Lung microvascular endothelial cell (primary cell): ENCODE results near the gene PRSS16. TPM values are rescaled to one million over a fixed set of nuclear protein-coding genes. Genes with fewer than 3 reads are reported as not detected.

Experiments used
- DNase-seq, 2 donors: peaks; one replicate each; pipeline versions ENCODE4 v3.0.0 to v3.0.0-alpha.2; 2010; ENCODE audit warnings: low read depth in 2 of 2
- total RNA-seq: library from RNA; depleted of rRNA; stranded (reverse); fragments of >200 nt; gene quantifications from 2 replicates; pipeline ENCODE4 v1.2.1, GENCODE V29; 2014

PRSS16 gene
- total RNA-seq, 1 donor from 2014 or later: not detected

DNA sequence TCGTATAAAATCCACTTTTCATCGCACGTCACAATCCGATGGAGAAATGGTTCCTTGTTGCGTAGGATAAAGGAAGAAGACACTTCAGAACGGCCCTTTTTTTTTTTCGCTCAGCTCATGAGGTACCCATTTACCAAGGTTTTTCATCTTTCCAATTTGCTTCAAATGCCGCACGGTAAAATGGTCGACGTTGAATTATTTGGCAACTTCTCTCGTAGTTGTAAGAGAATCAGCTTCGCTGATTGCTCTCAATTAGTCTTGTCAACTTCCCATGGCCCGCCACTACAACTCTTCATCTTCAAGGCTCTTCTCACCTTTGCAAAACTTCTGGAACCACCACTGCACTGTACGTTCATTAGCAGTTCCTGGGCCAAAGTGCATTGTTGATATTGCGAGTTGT, 35.8 kb downstream of the PRSS16 start:
- DNase-seq: no peak

DNA sequence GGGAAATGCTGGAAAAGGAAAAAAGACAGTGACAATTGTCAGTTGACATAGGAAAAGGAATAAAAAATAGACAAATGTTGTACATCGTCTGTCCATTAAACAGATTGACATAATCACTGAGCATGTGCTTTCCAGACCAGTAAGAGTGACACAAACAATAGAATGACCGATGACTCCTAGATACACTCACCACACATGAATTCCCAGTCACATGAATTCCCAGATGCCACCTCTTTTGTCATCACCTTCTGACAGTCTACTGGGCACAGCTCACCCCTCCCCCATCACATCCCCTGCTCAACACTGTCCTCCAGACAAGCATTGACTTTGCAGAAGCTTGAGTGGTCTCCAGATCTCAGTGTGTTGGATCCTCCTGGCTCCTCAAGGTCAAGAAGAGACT, 38.6 kb downstream of the PRSS16 start:
- no peak for DNase-seq

DNA sequence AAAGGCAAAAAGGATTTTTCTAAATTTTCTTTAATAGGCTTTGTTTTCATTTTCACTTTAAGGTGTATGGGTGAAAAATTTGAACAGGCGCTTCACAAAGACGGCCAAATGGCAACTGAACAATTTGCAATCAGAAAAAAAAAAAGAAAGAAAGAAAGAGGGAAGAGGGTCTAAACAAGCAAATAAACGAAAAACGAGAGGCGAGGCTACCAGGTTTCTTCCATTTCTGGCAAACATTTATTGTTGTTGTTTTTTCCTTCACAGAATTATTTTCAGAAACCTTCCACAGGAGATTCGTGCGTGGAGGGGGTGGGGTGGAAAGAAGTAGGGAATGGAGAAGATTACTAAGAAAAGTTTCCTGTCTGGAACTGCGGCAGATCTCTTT, 40.2 kb downstream of the PRSS16 start:
- DNase-seq: no peak

DNA sequence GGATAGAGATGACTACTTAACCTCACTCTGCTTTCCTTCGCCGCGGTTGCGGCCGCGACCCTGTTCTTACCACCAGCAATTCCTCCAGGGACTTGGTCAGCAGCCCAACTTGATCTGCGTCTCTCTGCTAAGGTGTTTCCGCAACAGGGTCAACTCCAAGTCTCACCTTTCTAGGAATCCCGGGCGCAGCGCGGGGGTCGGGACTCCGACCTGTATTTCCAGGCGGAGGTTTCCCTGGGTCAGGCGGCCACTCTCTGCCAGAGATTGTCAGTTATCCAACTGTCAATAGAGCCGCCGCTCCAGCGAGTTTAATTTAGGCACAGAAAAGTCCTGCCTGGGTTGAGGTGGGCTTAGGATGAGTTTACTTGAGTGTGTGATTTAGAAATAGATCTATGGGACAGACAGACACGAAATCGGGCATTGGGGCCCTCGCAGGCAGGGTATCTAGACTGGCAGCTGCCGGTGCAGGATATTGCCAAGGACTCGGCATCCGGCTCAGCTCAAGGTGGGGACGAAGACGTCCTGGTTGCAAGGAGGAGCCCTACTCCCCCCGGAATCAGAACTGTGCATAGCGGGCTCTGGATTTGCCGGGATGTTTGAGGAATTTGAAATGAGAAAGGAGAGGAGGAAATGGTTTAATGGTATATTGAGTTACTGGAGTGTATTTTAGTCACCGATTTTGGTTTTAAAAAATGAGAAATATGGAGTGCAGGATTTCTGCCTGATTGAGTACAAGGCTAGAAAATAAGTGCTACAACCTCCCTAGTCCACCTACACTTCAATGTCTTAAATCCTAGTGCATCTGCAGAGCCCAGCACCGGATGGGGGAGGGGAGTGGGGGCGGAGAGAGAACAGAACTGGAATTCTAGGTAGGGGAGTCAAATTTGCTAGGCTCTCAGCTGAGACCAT, 40.9 kb downstream of the PRSS16 start:
- DNase-seq: no peak

DNA sequence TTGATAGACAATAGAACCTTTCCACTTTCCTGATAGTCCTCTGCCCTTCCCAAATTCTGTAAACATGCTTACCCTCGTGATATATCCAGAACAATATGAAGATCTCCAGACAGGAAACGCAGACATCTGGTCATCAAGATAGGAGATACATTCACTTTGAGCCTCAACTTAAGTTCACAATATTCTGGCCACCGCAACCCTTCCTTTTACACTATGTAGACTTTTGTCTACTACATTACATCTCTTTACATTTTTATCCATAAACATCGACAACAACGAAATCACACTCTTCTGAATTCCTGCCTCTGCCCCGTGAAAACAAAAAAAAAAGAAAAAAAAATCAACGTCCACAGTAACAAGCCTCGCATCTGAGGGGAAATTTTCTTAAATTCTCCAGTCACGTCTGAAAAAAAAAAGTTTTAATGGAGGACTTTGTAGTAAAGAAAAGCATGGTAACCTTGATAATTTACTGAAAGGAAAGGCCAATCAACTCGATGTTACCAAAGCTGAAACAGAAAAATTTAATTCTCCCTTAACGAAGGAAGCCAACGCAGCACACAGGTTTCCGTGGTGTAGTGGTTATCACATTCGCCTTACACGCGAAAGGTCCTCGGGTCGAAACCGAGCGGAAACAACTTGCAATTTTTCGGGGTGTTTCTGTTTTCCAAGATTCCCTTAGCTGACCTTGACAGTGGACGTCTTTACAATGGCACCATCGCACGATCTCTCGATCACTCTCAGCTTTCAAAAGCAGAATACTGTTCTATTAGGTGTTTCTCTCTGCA, 42.8 kb downstream of the PRSS16 start:
- DNase-seq: no peak

DNA sequence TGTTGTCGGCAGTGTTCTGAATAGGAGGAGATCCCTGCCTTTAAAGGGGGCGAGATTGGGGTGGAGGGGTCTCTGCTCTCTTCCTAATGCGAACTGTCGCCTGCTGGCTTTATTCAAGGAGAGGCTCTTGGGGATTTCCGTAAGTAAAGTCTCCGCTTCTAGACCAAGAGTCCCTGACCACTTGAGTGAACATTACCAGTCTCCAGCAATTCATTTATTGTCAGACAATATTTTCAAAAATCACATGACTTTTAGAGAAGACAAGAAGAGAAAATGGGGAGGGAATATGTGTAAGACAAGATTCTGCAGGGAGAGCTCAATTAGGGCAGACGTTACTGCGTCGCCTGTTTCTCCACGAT, 43.3 kb downstream of the PRSS16 start:
- DNase-seq: no peak

DNA sequence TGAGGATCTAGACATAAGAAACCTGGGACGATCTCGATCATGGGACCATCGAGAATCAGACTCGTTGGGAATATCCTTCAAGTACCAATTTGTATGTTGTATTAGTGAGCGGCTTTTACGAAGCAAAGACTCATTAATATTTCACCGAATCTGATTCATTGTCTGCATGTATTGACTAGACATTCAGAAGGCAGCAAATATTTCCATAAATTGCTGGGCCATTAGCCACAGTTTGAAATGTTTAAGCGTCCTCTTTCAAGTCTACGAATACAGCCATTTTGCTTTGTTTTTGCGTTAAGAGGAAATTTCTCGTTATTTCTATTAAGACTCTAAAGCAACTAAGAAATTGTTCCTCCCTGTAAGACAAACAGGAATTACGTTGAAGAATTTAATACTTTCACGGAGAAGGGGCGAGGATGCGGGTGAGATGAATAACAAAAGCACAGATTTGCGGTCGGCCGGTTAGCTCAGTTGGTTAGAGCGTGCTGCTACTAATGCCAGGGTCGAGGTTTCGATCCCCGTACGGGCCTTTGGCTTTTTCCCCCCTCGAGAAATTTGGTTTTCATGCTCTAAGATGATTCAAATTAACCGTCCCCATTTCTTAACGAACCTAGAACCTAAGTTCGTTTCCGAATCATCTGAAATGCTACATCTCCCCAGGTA, 46.1 kb downstream of the PRSS16 start:
- peak in 1 of 2 donors; percentile 34 for DNase-seq

DNA sequence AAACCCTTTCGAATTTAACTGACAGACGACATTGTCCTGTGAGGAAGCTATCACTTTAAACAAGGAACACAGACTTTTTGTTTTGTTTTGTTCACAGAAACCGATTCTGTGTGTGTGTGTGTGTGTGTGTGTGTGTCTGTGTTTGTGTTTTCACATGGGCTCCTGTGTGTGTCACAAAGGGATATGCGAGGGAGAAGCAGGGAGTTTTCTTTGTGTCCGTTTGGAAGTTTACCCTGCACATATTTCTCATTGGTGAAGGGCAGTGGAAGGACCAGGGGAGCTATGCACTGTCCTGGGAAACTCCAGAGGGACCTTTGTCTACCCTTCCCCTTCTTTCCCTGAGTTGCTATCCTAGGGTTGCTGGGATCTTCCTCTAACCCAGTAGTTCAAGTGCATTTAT, 46.9 kb downstream of the PRSS16 start:
- DNase-seq: peak in 1 of 2 donors; percentile 14

DNA sequence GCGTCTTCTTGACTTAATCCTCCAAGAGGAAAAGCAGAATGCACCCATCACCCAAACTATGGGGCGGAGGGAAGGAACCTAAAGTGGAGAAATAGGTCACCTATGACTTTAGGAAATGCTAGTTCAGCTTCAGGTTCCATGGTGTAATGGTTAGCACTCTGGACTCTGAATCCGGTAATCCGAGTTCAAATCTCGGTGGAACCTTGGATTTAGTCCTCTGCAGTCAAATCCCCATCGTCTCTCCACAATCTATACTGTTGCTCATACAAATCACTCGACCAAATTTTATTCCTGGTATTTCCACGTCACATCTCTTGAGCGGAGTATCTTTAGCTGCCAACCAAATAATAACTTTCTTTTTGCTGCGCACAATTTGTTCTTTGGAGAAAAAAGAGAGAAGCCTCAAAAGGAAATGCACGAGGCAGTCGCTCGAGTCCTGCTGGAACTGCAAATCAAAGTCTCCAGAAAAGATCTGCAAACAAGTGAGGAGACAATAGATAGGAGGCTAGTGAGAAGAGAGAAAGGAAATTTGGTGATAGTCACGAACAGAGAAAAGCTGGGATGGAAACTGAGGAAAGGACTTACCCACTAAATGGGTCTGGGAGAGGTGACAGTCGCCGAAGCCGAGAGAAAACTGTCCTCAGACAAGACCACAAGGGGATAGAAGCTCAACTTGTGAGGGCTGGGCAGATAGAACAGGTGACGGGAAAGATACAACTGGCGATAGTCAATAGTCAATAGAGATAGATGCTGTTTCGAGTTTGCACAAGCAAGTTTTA, 48.0 kb downstream of the PRSS16 start:
- peak; percentile 27 to 41 for DNase-seq

DNA sequence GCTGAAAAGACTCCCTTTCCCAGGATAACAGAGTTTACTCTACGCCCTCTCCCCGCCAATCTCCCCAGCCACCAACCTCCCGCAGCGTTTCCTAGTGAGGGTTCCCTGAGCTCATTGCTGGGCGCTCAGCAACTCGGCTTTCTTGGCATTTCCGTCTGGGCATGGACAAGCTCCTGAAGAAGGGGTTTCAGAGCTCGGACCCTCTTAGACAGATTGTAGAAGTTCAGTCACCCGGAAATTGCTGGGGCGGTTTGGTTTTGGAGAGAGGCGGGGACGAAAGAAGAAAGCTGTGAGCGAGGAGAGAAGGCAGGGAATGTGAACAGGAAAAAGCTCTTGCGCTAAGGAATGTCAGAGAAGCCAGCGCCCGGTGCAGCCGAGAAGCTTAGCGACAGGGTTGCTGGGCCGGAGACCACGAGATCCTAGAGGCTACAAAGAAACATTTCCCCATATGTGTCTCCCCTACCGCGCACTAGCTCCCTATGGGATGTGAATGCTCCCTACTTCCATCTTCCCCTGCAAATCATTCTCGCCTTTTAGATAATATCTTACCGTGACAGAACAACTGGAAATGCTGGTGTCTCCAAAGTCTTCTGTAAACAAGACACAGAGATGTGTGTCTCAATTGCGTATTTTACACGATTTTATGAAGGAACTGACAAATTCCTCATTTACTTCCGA, 48.7 kb downstream of the PRSS16 start:
- DNase-seq: peak in 1 of 2 donors; percentile 24

DNA sequence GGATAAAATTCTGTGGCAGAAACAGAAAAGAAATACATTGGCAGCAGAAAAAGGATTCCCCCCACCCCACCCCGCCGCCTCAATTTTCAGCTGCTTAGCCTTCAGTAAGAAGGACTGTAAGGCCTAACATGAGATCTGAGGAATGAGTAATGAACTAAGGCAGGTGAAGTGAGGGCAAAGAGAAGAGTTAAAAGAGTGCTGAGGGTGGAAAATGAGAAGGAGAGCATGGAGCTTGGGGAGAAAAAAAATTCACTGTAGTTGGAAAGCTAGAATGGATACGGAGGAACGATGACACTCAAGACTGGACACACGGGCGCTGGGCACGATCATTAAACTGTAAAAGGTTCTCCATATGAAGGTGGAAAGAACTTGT, 50.0 kb downstream of the PRSS16 start:
- DNase-seq: no peak

DNA sequence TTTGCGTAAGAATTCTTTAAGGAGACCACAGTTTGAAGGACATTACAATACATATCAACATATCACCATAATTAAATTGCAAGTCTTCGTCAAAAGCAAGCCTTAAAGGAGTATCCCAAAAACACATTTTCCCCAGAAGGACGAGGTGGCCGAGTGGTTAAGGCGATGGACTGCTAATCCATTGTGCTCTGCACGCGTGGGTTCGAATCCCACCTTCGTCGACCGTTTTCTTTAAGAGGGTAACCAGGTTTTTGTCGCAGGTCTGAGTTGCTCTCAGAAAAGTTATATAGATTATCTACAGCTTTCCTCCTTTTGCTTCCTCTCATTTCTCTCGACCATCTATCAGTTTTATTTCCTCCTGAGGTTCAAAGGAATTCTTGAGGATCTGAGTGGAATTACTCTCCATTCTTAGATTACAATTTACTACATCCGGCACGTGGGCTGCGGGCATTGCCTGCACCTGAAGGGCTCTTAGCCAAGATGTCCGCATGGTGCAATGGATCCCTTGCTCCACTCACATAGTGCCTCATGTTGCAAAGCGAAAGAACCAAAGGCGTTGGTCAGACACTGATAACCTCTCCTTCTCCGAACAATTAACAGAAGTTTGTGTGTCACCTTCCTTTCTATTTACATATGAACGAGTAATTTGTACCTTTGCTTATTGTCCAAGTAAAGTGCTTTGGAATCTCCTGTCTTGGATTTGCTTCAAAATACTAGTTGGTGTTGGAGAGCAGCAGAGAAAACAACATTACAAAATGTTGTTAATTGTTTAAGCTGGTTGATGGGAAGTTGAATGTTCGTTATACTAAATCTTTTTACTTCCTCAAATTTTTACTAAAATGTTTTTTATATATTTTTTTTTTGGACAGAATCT, 50.6 kb downstream of the PRSS16 start:
- DNase-seq: peak in 1 of 2 donors; percentile 23

DNA sequence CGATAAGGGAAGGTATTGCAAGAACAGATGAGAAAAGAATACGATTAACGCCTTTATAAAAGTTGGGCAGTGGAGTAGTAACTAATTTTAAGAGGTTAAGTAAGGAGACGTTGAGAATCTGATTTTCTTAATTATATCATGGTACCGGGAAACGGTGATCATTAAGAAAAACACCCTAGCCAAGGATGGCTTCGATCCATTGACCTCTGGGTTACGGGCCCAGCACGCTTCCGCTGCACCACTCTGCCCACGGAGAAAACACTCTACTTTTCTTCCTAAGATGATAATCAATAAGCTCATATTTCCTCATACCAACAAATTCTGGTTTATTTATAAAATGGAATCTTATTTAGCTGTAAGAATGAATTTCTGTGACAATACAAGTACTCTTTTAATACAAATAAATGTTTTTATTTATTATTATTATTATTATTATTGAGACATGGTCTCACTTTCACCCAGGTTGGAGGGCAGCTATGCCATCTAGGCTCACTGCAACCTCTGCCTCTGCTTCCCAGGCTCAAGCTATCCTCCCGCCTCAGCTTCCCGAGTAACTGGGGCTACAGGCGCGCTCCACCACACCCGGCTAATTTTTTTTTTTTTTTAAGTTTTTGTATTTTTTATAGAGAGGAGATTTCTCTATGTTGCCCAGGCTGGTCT, 56.2 kb downstream of the PRSS16 start:
- no peak for DNase-seq

Other genes with a start within 250 kb of the PRSS16 start
- not detected in 2 replicates for gene POM121L2, start 64.6 kb downstream of the PRSS16 start, total RNA-seq
- 0.20 and 0.22 TPM in 2 replicates for gene ZNF391, start 141.1 kb downstream of the PRSS16 start, total RNA-seq
- 3.9 and 4.4 TPM in 2 replicates for gene ZNF184, start 225.4 kb downstream of the PRSS16 start, total RNA-seq